ENCODE data around the gene UGT8. TPM values are rescaled to one million over a fixed set of nuclear protein-coding genes. Genes with fewer than 3 reads are reported as not detected.
"Not testable (repeated sequence)": the region's sequence is repeated elsewhere in the genome, so short reads cannot be mapped to it uniquely, and the experiment has no call there.

The UGT8 gene
- total RNA-seq, 1 donor from 2014 or later: 4.5 TPM

- Mint-ChIP-seq H3K36me3 (ENCODE audit: insufficient read depth) (peaks cover 2% of the 10 kb centered on the region), H3K4me1 (ENCODE audit: low read depth) (peaks cover 26% of the 10 kb centered on the region), H3K27me3 (no peaks in the 10 kb centered on the region), H3K4me3 (ENCODE audit: low read depth) (peak overlapping the region; percentile 41), H3K9me3 (ENCODE audit: low read depth) (peaks cover 7% of the 10 kb centered on the region), H3K27ac (peak overlapping the region; percentile 84)
- TF ChIP-seq, protein P1, sequence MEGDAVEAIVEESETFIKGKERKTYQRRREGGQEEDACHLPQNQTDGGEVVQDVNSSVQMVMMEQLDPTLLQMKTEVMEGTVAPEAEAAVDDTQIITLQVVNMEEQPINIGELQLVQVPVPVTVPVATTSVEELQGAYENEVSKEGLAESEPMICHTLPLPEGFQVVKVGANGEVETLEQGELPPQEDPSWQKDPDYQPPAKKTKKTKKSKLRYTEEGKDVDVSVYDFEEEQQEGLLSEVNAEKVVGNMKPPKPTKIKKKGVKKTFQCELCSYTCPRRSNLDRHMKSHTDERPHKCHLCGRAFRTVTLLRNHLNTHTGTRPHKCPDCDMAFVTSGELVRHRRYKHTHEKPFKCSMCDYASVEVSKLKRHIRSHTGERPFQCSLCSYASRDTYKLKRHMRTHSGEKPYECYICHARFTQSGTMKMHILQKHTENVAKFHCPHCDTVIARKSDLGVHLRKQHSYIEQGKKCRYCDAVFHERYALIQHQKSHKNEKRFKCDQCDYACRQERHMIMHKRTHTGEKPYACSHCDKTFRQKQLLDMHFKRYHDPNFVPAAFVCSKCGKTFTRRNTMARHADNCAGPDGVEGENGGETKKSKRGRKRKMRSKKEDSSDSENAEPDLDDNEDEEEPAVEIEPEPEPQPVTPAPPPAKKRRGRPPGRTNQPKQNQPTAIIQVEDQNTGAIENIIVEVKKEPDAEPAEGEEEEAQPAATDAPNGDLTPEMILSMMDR (IDR thresholded peaks at IDR 0.05; ENCODE audit: unreplicated experiment): no peak
- no peak for DNase-seq (ENCODE audit: low spot score, unreplicated experiment)
Measured at GRCh38 chr4:114563536-114564315, 34.9 kb upstream of the UGT8 start.

DNA sequence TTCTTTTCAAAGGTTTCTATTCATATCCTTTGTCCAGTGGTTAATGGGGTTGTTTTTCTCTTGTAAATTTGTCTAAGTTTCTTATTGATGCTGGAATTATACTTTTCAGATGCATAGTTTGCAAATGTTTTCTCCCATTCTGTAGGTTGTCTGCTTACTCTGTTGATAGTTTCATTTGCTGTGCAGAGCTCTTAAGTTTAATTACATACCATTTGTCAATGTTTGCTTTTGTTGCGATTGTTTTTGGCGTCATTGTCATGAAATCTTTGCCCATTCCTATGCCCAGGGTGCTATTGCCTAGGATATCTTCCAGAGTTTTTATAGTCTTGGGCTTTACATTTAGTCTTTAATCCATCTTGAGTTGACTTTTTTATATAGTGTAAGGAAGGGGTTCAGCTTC lies 21.2 kb upstream of the UGT8 start:
- peaks cover 29% of the 10 kb centered on the region for H3K9me3 Mint-ChIP-seq (ENCODE audit: low read depth)

DNA sequence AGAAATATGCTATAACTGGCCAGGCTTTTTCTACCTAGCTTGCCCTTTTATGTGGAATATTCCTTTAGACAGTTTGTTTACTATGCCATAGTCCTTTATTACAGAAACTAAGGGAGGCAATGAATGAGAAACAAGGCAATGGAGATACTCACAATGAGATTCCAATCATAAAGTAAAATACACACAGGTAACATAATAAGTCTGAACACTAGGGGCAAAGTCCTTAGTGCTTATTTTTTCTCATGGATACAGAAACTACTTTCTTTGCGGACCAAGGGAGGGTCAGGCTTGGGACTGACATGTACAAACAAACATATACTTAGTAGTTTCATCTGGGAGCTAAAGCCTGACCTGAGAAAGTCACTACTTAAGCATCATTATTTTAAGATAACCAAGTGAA lies 16.0 kb upstream of the UGT8 start:
- TF ChIP-seq, protein P1 (IDR thresholded peaks at IDR 0.05; ENCODE audit: unreplicated experiment): peak; percentile 26
- no peak for DNase-seq (ENCODE audit: low spot score, unreplicated experiment)
- peaks cover 4% of the 10 kb centered on the region for H3K36me3 Mint-ChIP-seq (ENCODE audit: insufficient read depth)
- H3K27me3 Mint-ChIP-seq: no peaks in the 10 kb centered on the region
- peaks cover 3% of the 10 kb centered on the region for H3K4me1 Mint-ChIP-seq (ENCODE audit: low read depth)
- no peak overlapping the region for H3K4me3 Mint-ChIP-seq (ENCODE audit: low read depth)
- H3K27ac Mint-ChIP-seq: no peak overlapping the region
- peaks cover 23% of the 10 kb centered on the region for H3K9me3 Mint-ChIP-seq (ENCODE audit: low read depth)

More for the DNA sequence above, 21.2 kb upstream of the UGT8 start:
- Mint-ChIP-seq H3K4me1 (ENCODE audit: low read depth) (no peaks in the 10 kb centered on the region), H3K27ac (no peak overlapping the region), H3K4me3 (ENCODE audit: low read depth) (no peak overlapping the region), H3K36me3 (ENCODE audit: insufficient read depth) (peaks cover 4% of the 10 kb centered on the region), H3K27me3 (no peaks in the 10 kb centered on the region)
- DNase-seq (ENCODE audit: low spot score, unreplicated experiment): no peak
- TF ChIP-seq, protein P1 (IDR thresholded peaks at IDR 0.05; ENCODE audit: unreplicated experiment): no peak

DNA sequence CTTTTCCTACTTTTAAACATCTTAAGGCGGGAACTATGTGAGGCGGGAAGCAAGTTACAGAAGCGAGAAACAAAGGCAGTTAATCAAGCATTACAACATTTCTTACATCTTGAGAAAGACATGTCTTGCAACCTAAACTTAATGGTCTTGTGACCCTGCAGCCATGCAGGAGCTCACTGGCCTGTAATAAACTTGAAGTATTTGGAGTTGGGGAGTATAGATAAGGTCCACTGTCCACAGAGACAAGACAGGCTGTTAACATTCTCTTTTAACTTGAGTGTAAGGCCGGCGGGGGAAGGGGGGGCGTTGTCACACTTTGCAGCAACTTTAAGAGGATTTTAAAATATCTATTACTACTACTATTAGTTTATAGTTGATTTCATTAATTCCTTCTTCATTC lies 10.3 kb upstream of the UGT8 start:
- Mint-ChIP-seq H3K9me3 (ENCODE audit: low read depth) (no peaks in the 10 kb centered on the region), H3K27ac (no peak overlapping the region), H3K4me3 (ENCODE audit: low read depth) (no peak overlapping the region), H3K27me3 (no peaks in the 10 kb centered on the region), H3K36me3 (ENCODE audit: insufficient read depth) (no peaks in the 10 kb centered on the region), H3K4me1 (ENCODE audit: low read depth) (no peaks in the 10 kb centered on the region)
- TF ChIP-seq, protein P1 (IDR thresholded peaks at IDR 0.05; ENCODE audit: unreplicated experiment): no peak
- no peak for DNase-seq (ENCODE audit: low spot score, unreplicated experiment)

GRCh38 chr4:114590360-114590759 lies 8.2 kb upstream of the UGT8 start:
- H3K36me3 Mint-ChIP-seq (ENCODE audit: insufficient read depth); DNase-seq (ENCODE audit: low spot score, unreplicated experiment); H3K4me1 Mint-ChIP-seq (ENCODE audit: low read depth); H3K4me3 Mint-ChIP-seq (ENCODE audit: low read depth); H3K27me3 Mint-ChIP-seq; H3K9me3 Mint-ChIP-seq (ENCODE audit: low read depth); H3K27ac Mint-ChIP-seq: not testable (repeated sequence)

DNA sequence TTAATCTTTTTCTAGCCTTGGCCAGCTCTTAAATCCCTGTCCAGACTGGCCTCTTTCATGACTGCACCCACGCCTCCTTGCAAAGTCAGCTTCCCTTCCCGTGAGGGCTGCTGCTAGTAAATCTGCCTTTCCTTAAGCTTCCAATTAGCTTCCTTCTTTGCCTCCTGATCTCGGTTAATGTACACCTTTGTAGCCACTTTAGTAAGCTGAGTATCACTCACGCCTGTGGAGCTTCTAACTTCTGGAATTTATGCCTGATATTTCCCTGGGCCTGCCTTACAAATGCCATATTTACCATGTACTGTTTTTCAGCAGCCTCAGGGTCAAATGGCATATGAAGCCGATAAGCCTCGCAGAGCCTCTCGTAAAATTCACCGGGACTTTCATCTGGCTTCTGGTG lies 5.1 kb upstream of the UGT8 start:
- DNase-seq (ENCODE audit: low spot score, unreplicated experiment): no peak
- H3K9me3 Mint-ChIP-seq (ENCODE audit: low read depth): peaks cover 9% of the 10 kb centered on the region

More for the DNA sequence above, 5.1 kb upstream of the UGT8 start:
- Mint-ChIP-seq H3K4me1 (ENCODE audit: low read depth) (no peaks in the 10 kb centered on the region), H3K4me3 (ENCODE audit: low read depth) (no peak overlapping the region), H3K36me3 (ENCODE audit: insufficient read depth) (peaks cover 1% of the 10 kb centered on the region), H3K27me3 (peaks cover 14% of the 10 kb centered on the region), H3K27ac (no peak overlapping the region)
- TF ChIP-seq, protein P1 (IDR thresholded peaks at IDR 0.05; ENCODE audit: unreplicated experiment): no peak
